Measurements from ENCODE around the gene CUBN. TPM values are rescaled to one million over a fixed set of nuclear protein-coding genes. Genes with fewer than 3 reads are reported as not detected.
A peak's percentile ranks its signal among the peaks of the same experiment; 100 is the strongest.

CUBN gene
- total RNA-seq, 1 experiment from 2014 or later: not detected

DNA sequence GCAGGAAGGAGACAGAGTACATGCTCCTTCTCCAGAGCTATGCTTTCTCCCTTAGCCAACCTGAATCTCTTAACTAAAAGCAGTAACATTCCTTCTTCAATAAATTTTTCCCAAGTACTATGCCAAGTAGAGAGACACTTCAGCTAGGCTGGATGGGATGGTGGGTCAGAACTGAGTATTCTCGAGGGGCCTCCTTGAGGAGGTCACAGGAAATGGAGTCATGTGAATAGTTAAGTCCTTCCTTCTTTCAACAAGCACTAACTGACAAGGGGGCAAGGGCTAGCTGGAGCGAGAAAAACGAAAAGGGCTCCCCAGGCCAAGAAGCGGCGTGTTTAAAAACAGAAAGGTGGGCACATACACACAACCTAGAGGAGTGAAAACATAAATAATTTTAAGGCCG, 317.8 kb downstream of the CUBN start:
- Histone ChIP-seq H3K9me3 (ENCODE audit: low read length) (no peaks in the 10 kb centered on the region), H3K9me2 (replicated peaks; ENCODE audit: insufficient read depth, low read length) (no peaks in the 10 kb centered on the region), H3K36me3 (ENCODE audit: insufficient read depth, low read length) (no peaks in the 10 kb centered on the region), H3K4me3 (ENCODE audit: low read length) (no peak overlapping the region), H2AFZ (ENCODE audit: low read length) (no peak overlapping the region), H3K79me2 (ENCODE audit: low read length) (peaks cover 85% of the 10 kb centered on the region), H3K27ac (ENCODE audit: low read length) (no peak overlapping the region), H3K4me2 (ENCODE audit: low read depth, low read length, poor library complexity, severe bottlenecking) (no peak overlapping the region), H4K20me1 (ENCODE audit: insufficient read depth, low read depth, low read length) (no peaks in the 10 kb centered on the region), H3K27me3 (ENCODE audit: low read length) (no peaks in the 10 kb centered on the region), H3K9ac (ENCODE audit: low read length) (no peak overlapping the region), H3K4me1 (ENCODE audit: low read length) (peaks cover 11% of the 10 kb centered on the region)
- DNase-seq: no peak

- no peak overlapping the region for H2AFZ ChIP-seq (ENCODE audit: low read length)
- H3K27me3 ChIP-seq (ENCODE audit: low read length): no peaks in the 10 kb centered on the region
- H3K4me1 ChIP-seq (ENCODE audit: low read length): peaks cover 8% of the 10 kb centered on the region
- peaks cover 84% of the 10 kb centered on the region for H3K79me2 ChIP-seq (ENCODE audit: low read length)
- no peaks in the 10 kb centered on the region for H3K9me3 ChIP-seq (ENCODE audit: low read length)
- H3K9ac ChIP-seq (ENCODE audit: low read length): no peak overlapping the region
- H4K20me1 ChIP-seq (ENCODE audit: insufficient read depth, low read depth, low read length): no peaks in the 10 kb centered on the region
- H3K36me3 ChIP-seq (ENCODE audit: insufficient read depth, low read length): no peaks in the 10 kb centered on the region
- no peak overlapping the region for H3K4me3 ChIP-seq (ENCODE audit: low read length)
- no peaks in the 10 kb centered on the region for H3K9me2 ChIP-seq (replicated peaks; ENCODE audit: insufficient read depth, low read length)
- DNase-seq: no peak
- H3K4me2 ChIP-seq (ENCODE audit: low read depth, low read length, poor library complexity, severe bottlenecking): no peak overlapping the region
- H3K27ac ChIP-seq (ENCODE audit: low read length): no peak overlapping the region
These were observed 318.3 kb downstream of the CUBN start for GRCh38 chr10:16811292-16811691.

- no peaks in the 10 kb centered on the region for H3K4me1 ChIP-seq (ENCODE audit: low read length)
- no peak overlapping the region for H3K4me3 ChIP-seq (ENCODE audit: low read length)
- no peak overlapping the region for H3K27ac ChIP-seq (ENCODE audit: low read length)
- no peaks in the 10 kb centered on the region for H3K9me2 ChIP-seq (replicated peaks; ENCODE audit: insufficient read depth, low read length)
- no peak overlapping the region for H3K4me2 ChIP-seq (ENCODE audit: low read depth, low read length, poor library complexity, severe bottlenecking)
- no peaks in the 10 kb centered on the region for H3K27me3 ChIP-seq (ENCODE audit: low read length)
- peak; percentile 85 for DNase-seq
- no peak overlapping the region for H2AFZ ChIP-seq (ENCODE audit: low read length)
- H3K79me2 ChIP-seq (ENCODE audit: low read length): peaks cover 78% of the 10 kb centered on the region
- H3K9me3 ChIP-seq (ENCODE audit: low read length): no peaks in the 10 kb centered on the region
- no peak overlapping the region for H3K9ac ChIP-seq (ENCODE audit: low read length)
- no peaks in the 10 kb centered on the region for H4K20me1 ChIP-seq (ENCODE audit: insufficient read depth, low read depth, low read length)
- no peaks in the 10 kb centered on the region for H3K36me3 ChIP-seq (ENCODE audit: insufficient read depth, low read length)
These were observed 320.4 kb downstream of the CUBN start for GRCh38 chr10:16809074-16809718.

GRCh38 chr10:16804123-16804522, 325.5 kb downstream of the CUBN start:
- Histone ChIP-seq H3K36me3 (ENCODE audit: insufficient read depth, low read length) (no peaks in the 10 kb centered on the region), H3K27me3 (ENCODE audit: low read length) (no peaks in the 10 kb centered on the region), H2AFZ (ENCODE audit: low read length) (no peak overlapping the region), H3K79me2 (ENCODE audit: low read length) (peaks cover 88% of the 10 kb centered on the region), H3K4me3 (ENCODE audit: low read length) (no peak overlapping the region), H3K9me3 (ENCODE audit: low read length) (peaks cover 4% of the 10 kb centered on the region; the same call in 1 of the 2 replicates), H4K20me1 (ENCODE audit: insufficient read depth, low read depth, low read length) (no peaks in the 10 kb centered on the region), H3K4me2 (ENCODE audit: low read depth, low read length, poor library complexity, severe bottlenecking) (no peak overlapping the region), H3K4me1 (ENCODE audit: low read length) (no peaks in the 10 kb centered on the region), H3K9me2 (replicated peaks; ENCODE audit: insufficient read depth, low read length) (no peaks in the 10 kb centered on the region), H3K27ac (ENCODE audit: low read length) (no peak overlapping the region), H3K9ac (ENCODE audit: low read length) (no peak overlapping the region)
- no peak for DNase-seq

DNA sequence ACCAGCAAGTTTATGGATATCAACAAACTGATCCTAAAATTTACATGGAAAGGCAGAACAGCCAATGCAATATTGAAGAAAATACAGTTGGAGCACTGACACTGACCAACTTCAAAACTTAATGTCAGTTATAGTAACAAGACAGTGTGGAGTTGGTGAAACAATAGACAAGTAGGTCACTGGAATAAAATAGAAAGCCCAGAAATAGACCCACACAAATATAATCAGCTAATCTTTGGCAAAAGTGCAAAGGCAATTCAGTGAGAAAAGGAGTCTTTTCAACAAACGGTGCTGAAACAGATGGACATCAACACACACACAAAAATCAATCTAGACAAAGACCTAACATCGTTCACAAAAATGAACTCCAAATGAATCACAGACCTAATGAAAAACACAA, 326.1 kb downstream of the CUBN start:
- no peaks in the 10 kb centered on the region for H3K27me3 ChIP-seq (ENCODE audit: low read length)
- no peak for DNase-seq
- peaks cover 88% of the 10 kb centered on the region for H3K79me2 ChIP-seq (ENCODE audit: low read length)
- no peak overlapping the region for H3K27ac ChIP-seq (ENCODE audit: low read length)
- no peak overlapping the region for H3K4me2 ChIP-seq (ENCODE audit: low read depth, low read length, poor library complexity, severe bottlenecking)
- no peak overlapping the region for H3K4me3 ChIP-seq (ENCODE audit: low read length)
- H3K9me2 ChIP-seq (replicated peaks; ENCODE audit: insufficient read depth, low read length): no peaks in the 10 kb centered on the region
- H3K9ac ChIP-seq (ENCODE audit: low read length): no peak overlapping the region
- peaks cover 4% of the 10 kb centered on the region; the same call in 1 of the 2 replicates for H3K9me3 ChIP-seq (ENCODE audit: low read length)
- H3K36me3 ChIP-seq (ENCODE audit: insufficient read depth, low read length): no peaks in the 10 kb centered on the region
- H2AFZ ChIP-seq (ENCODE audit: low read length): no peak overlapping the region
- H4K20me1 ChIP-seq (ENCODE audit: insufficient read depth, low read depth, low read length): no peaks in the 10 kb centered on the region
- H3K4me1 ChIP-seq (ENCODE audit: low read length): no peaks in the 10 kb centered on the region

- no peak overlapping the region for H3K4me3 ChIP-seq (ENCODE audit: low read length)
- no peak for DNase-seq
These were observed 330.0 kb downstream of the CUBN start for GRCh38 chr10:16799621-16800020.

DNA sequence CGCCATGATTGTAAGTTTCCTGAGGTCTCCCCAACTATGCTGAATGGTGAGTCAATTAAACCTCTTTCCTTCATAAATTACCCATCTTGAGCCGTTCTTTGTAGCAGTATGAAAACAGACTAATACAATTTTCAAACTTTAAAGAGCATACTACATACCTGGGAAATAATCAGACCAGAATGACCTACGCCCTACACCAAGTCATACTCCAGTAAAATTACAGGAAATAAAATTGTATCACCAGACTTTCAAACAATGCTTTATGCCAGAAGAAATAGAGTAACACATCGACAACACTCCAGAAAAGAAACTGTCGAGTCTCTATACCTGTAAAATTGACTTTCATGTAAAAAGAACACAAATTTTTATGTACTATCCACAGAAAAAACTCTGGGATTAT, 331.0 kb downstream of the CUBN start:
- Histone ChIP-seq H3K79me2 (ENCODE audit: low read length) (peaks cover 92% of the 10 kb centered on the region), H3K4me3 (ENCODE audit: low read length) (no peak overlapping the region)

More at GRCh38 chr10:16799621-16800020, 330.0 kb downstream of the CUBN start:
- Histone ChIP-seq H3K9me2 (replicated peaks; ENCODE audit: insufficient read depth, low read length) (no peaks in the 10 kb centered on the region), H3K9me3 (ENCODE audit: low read length) (peaks cover 4% of the 10 kb centered on the region; the same call in 1 of the 2 replicates), H3K4me2 (ENCODE audit: low read depth, low read length, poor library complexity, severe bottlenecking) (no peak overlapping the region), H4K20me1 (ENCODE audit: insufficient read depth, low read depth, low read length) (no peaks in the 10 kb centered on the region), H3K4me1 (ENCODE audit: low read length) (no peaks in the 10 kb centered on the region), H3K27me3 (ENCODE audit: low read length) (no peaks in the 10 kb centered on the region), H2AFZ (ENCODE audit: low read length) (no peak overlapping the region), H3K36me3 (ENCODE audit: insufficient read depth, low read length) (no peaks in the 10 kb centered on the region), H3K27ac (ENCODE audit: low read length) (no peak overlapping the region), H3K79me2 (ENCODE audit: low read length) (peaks cover 93% of the 10 kb centered on the region), H3K9ac (ENCODE audit: low read length) (no peak overlapping the region)

DNA sequence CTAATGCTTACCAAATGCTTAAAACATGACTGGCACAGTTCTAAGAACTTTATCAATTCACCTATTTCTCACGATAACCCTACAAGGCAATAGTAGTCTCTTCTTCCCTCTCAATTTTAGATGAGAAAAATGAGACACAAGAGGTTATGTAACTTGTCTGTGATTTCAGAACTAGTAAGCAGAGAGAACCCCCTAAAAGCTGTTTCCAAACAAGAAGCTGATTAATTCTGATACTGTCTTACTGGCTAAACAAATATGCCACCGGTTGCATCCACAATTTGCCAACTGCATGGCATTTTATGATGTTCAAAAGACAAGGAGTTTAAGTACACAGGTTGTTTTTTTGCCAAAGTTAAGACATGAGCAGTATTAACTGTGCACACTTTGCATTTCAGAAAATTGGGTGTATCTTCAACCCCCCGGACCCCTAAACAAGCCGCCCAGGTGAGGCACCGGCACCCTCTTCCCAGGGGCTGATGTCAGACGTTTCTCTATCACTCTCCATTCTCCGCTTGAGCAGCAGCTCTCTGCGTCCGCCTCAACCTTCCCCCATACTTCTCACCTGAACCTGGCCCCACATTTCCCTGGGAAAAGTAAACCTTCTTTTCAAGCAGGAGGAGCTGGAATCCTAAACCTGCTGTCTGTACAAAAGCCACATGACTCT, 334.1 kb downstream of the CUBN start:
- H3K36me3 ChIP-seq (ENCODE audit: insufficient read depth, low read length): no peaks in the 10 kb centered on the region
- H3K9me3 ChIP-seq (ENCODE audit: low read length): peaks cover 4% of the 10 kb centered on the region; the same call in 1 of the 2 replicates
- H3K27ac ChIP-seq (ENCODE audit: low read length): no peak overlapping the region
- no peaks in the 10 kb centered on the region for H3K9me2 ChIP-seq (replicated peaks; ENCODE audit: insufficient read depth, low read length)
- DNase-seq: no peak
- H3K79me2 ChIP-seq (ENCODE audit: low read length): peaks cover 81% of the 10 kb centered on the region
- H3K4me3 ChIP-seq (ENCODE audit: low read length): no peak overlapping the region
- no peak overlapping the region for H3K4me2 ChIP-seq (ENCODE audit: low read depth, low read length, poor library complexity, severe bottlenecking)
- H4K20me1 ChIP-seq (ENCODE audit: insufficient read depth, low read depth, low read length): no peaks in the 10 kb centered on the region
- H2AFZ ChIP-seq (ENCODE audit: low read length): no peak overlapping the region
- H3K4me1 ChIP-seq (ENCODE audit: low read length): no peaks in the 10 kb centered on the region
- H3K9ac ChIP-seq (ENCODE audit: low read length): no peak overlapping the region
- no peaks in the 10 kb centered on the region for H3K27me3 ChIP-seq (ENCODE audit: low read length)

More for the DNA sequence above, 331.0 kb downstream of the CUBN start:
- Histone ChIP-seq H3K36me3 (ENCODE audit: insufficient read depth, low read length) (no peaks in the 10 kb centered on the region), H2AFZ (ENCODE audit: low read length) (no peak overlapping the region), H4K20me1 (ENCODE audit: insufficient read depth, low read depth, low read length) (no peaks in the 10 kb centered on the region), H3K27ac (ENCODE audit: low read length) (no peak overlapping the region), H3K4me2 (ENCODE audit: low read depth, low read length, poor library complexity, severe bottlenecking) (no peak overlapping the region), H3K4me1 (ENCODE audit: low read length) (no peaks in the 10 kb centered on the region), H3K9ac (ENCODE audit: low read length) (no peak overlapping the region), H3K27me3 (ENCODE audit: low read length) (no peaks in the 10 kb centered on the region), H3K9me2 (replicated peaks; ENCODE audit: insufficient read depth, low read length) (no peaks in the 10 kb centered on the region), H3K9me3 (ENCODE audit: low read length) (peaks cover 4% of the 10 kb centered on the region; the same call in 1 of the 2 replicates)
- no peak for DNase-seq
